ENCODE measurements around the gene LGR6. TPM values are rescaled to one million over a fixed set of nuclear protein-coding genes. Genes with fewer than 3 reads are reported as not detected.

Gene LGR6
- total RNA-seq, 1 experiment from 2014 or later = 1.0 TPM

DNA sequence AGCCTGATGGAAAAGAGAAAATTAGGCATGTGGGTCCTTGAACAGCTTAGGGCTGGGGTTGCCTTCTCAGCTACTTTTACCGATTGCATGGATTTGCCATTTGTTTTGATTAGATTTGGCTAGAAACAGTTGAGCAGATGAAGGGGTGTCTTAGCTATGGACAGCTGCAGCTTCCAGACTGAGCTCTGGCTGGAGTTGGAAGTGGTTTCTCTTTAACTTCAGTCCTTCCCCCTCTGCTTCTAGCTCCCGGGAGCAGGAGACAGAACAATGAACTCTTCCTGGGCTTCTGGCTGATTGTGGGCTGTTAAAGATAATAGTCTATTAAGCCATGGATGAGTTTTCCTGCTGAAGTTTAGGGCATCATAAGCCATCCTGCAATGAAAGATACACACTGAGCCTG lies 97.4 kb downstream of the LGR6 start:
- Histone ChIP-seq H2AK5ac (ENCODE audit: insufficient read length, low read length) (no peak overlapping the region), H4K5ac (ENCODE audit: insufficient read length, low read depth, low read length) (no peak overlapping the region), H2AFZ (ENCODE audit: low read length) (no peak overlapping the region), H3K79me1 (ENCODE audit: insufficient read depth, low read depth, low read length, poor library complexity, severe bottlenecking) (no peaks in the 10 kb centered on the region), H4K20me1 (ENCODE audit: control insufficient read depth, insufficient read depth, insufficient read length) (no peaks in the 10 kb centered on the region), H2BK12ac (ENCODE audit: insufficient read length, low read depth, low read length) (no peak overlapping the region), H3K4ac (ENCODE audit: low read depth, low read length) (no peak overlapping the region), H3K56ac (ENCODE audit: insufficient read length, low read depth, low read length) (no peak overlapping the region), H2BK5ac (ENCODE audit: insufficient read length, low read length) (no peak overlapping the region), H4K8ac (replicated peaks; ENCODE audit: insufficient read length, low read depth, low read length) (no peak overlapping the region), H3K14ac (ENCODE audit: insufficient read depth, low read length) (no peak overlapping the region), H3K9me3 (ENCODE audit: control insufficient read depth, low read depth, low read length) (no peaks in the 10 kb centered on the region), H3K27ac (ENCODE audit: insufficient read length, low read depth, low read length) (no peak overlapping the region), H3K18ac (ENCODE audit: insufficient read length, low read depth, low read length) (no peak overlapping the region), H3K23ac (ENCODE audit: insufficient read length, low read depth, low read length) (no peak overlapping the region), H3K23me2 (ENCODE audit: insufficient read length, low read depth, low read length, poor library complexity, severe bottlenecking) (no peaks in the 10 kb centered on the region), H3K4me2 (ENCODE audit: insufficient read depth, insufficient read length, low read length) (no peak overlapping the region), H2BK15ac (ENCODE audit: low read depth, low read length) (no peak overlapping the region), H2BK120ac (ENCODE audit: low read depth, low read length, poor library complexity, severe bottlenecking) (no peak overlapping the region), H3K79me2 (ENCODE audit: insufficient read depth, low read length) (no peaks in the 10 kb centered on the region), H3K4me1 (ENCODE audit: insufficient read depth, low read length) (no peaks in the 10 kb centered on the region), H3K27me3 (ENCODE audit: insufficient read depth, low read length) (no peaks in the 10 kb centered on the region), H4K91ac (ENCODE audit: insufficient read length, low read depth, low read length) (no peak overlapping the region), H3T11ph (ENCODE audit: low read length) (no peak overlapping the region), H2BK20ac (ENCODE audit: low read depth, low read length, poor library complexity, severe bottlenecking) (no peak overlapping the region), H3K9ac (ENCODE audit: extremely low read depth, insufficient read length, low read length) (no peak overlapping the region)
- no CpG with 5 or more reads among the region's 2 CpGs for WGBS (ENCODE audit: extremely low coverage, insufficient read length, low lambda C conversion rate)
- Mint-ChIP-seq H3K9me3 (no peaks in the 10 kb centered on the region), H3K27me3 (ENCODE audit: low read depth) (peaks cover under 1% of the 10 kb centered on the region; the same call in 1 of the 2 replicates), H3K4me1 (0 out of 4 replicates have a peak, but pooled peaks cover 0 to 2% of the 10 kb centered on the region in 2 experiments), H3K27ac (no peak overlapping the region), H3K4me3 (no peak overlapping the region), H3K36me3 (ENCODE audit: insufficient read depth in 1 of 3, low read depth in 3 of 3) (no peaks in the 10 kb centered on the region)
- DNase-seq = no peak
- TF ChIP-seq, protein P1, sequence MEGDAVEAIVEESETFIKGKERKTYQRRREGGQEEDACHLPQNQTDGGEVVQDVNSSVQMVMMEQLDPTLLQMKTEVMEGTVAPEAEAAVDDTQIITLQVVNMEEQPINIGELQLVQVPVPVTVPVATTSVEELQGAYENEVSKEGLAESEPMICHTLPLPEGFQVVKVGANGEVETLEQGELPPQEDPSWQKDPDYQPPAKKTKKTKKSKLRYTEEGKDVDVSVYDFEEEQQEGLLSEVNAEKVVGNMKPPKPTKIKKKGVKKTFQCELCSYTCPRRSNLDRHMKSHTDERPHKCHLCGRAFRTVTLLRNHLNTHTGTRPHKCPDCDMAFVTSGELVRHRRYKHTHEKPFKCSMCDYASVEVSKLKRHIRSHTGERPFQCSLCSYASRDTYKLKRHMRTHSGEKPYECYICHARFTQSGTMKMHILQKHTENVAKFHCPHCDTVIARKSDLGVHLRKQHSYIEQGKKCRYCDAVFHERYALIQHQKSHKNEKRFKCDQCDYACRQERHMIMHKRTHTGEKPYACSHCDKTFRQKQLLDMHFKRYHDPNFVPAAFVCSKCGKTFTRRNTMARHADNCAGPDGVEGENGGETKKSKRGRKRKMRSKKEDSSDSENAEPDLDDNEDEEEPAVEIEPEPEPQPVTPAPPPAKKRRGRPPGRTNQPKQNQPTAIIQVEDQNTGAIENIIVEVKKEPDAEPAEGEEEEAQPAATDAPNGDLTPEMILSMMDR (conservative IDR thresholded peaks at IDR 0.05) = no peak

Data from H9 (cell line).